Chondrocyte (in vitro differentiated cells): ENCODE measurements around the gene KANSL1L. TPM values are rescaled to one million over a fixed set of nuclear protein-coding genes. Genes with fewer than 3 reads are reported as not detected.

Source experiments
- DNase-seq: peaks from one replicate; pipeline ENCODE4 v3.0.0; 2021; ENCODE audit warnings: mixed read lengths, low spot score
- H3K27ac Mint-ChIP-seq: one replicate; pipeline ENCODE4 v1.8.0; 2021; ENCODE audit warnings: mild to moderate bottlenecking, moderate library complexity, mixed read lengths; ENCODE audit not compliant: unreplicated experiment
- H3K27me3 Mint-ChIP-seq: 2 replicates; pipeline ENCODE4 v1.8.0; 2021; ENCODE audit warnings: low read depth, mixed read lengths
- H3K36me3 Mint-ChIP-seq: 2 replicates; pipeline ENCODE4 v1.8.0; 2021; ENCODE audit warnings: low read depth, mixed read lengths
- H3K4me1 Mint-ChIP-seq: 2 replicates; pipeline ENCODE4 v1.8.0; 2021; ENCODE audit warnings: low read depth, mild to moderate bottlenecking, mixed read lengths
- H3K4me3 Mint-ChIP-seq: one replicate; pipeline ENCODE4 v1.8.0; 2021; ENCODE audit warnings: mild to moderate bottlenecking, moderate library complexity, mixed read lengths; ENCODE audit not compliant: unreplicated experiment
- H3K9me3 Mint-ChIP-seq: 2 replicates; pipeline ENCODE4 v1.8.0; 2021; ENCODE audit warnings: low read depth, mixed read lengths
- CTCF ChIP-seq: fragments of 200-600 bp; sonication (generic); IDR thresholded peaks from 2 replicates; pipeline ENCODE4 v1.5.0; 2021; ENCODE audit warnings: antibody characterized with exemption, mild to moderate bottlenecking, moderate library complexity
- total RNA-seq: library from RNA; stranded (reverse); gene quantifications from 3 replicates; pipeline ENCODE4 v1.2.1, GENCODE V29; 2021

The KANSL1L gene
- total RNA-seq, 1 donor from 2014 or later, result 12.2 TPM

GRCh38 chr2:209974576-209974975 lies 196.6 kb downstream of the KANSL1L start:
- Mint-ChIP-seq H3K27ac (no peak overlapping the region), H3K4me1 (no peaks in the 10 kb centered on the region), H3K27me3 (peaks cover 10% of the 10 kb centered on the region), H3K36me3 (no peaks in the 10 kb centered on the region), H3K4me3 (no peak overlapping the region), H3K9me3 (no peaks in the 10 kb centered on the region)
- no peak for DNase-seq
- TF ChIP-seq CTCF, result no peak

GRCh38 chr2:209973328-209973727 lies 197.9 kb downstream of the KANSL1L start:
- H3K36me3 Mint-ChIP-seq, result no peaks in the 10 kb centered on the region
- no peak overlapping the region for H3K27ac Mint-ChIP-seq
- no peaks in the 10 kb centered on the region for H3K4me1 Mint-ChIP-seq
- H3K9me3 Mint-ChIP-seq, result no peaks in the 10 kb centered on the region
- DNase-seq, result no peak
- no peak for TF ChIP-seq CTCF
- no peak overlapping the region for H3K4me3 Mint-ChIP-seq
- peaks cover 10% of the 10 kb centered on the region for H3K27me3 Mint-ChIP-seq

Other genes with a start within 250 kb of the KANSL1L start
- 37.6 to 52.7 TPM (median 41.8 TPM) in 3 replicates for gene RPE, start 168.8 kb downstream of the KANSL1L start, total RNA-seq
- gene ACADL, start 54.0 kb upstream of the KANSL1L start, total RNA-seq, result not detected in 3 replicates
- not detected in 3 replicates for gene MYL1, start 143.8 kb upstream of the KANSL1L start, total RNA-seq